ENCODE results near the gene ALS2.

ALS2 gene

DNA sequence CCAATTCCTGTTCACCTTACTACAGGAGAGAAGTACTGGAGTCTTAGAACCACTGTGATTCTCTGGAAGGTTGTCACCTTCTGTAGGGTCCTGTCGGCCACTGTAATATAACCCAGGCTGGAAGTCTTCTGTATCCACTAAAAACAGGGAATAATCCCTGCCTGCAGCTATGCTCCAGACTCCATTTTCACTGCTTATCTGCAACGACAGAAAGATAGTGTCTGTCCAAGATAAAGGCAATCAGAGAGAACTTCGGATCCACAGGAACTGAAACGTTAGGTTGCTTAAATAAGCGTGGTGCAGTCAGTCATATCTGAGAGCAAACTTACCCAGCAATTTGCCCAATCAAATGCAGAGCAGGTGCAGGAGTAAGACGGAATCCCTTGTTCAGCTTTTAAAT, 34.2 kb downstream of the ALS2 start:
- Histone ChIP-seq H3K9ac (no peak overlapping the region), H3K27ac (no peak overlapping the region), H3K4me1 (no peaks in the 10 kb centered on the region), H3K79me2 (no peaks in the 10 kb centered on the region), H2AFZ (no peak overlapping the region), H3K27me3 (ENCODE audit: control insufficient read depth, insufficient read depth, low read length) (no peaks in the 10 kb centered on the region), H3K36me3 (ENCODE audit: control insufficient read depth, insufficient read depth, low read length) (no peaks in the 10 kb centered on the region), H3K9me3 (ENCODE audit: control insufficient read depth, low read length) (no peaks in the 10 kb centered on the region), H3K4me2 (ENCODE audit: low read length) (no peak overlapping the region), H3K4me3 (ENCODE audit: low read depth, low read length) (no peak overlapping the region)
- TF ChIP-seq, protein P1, sequence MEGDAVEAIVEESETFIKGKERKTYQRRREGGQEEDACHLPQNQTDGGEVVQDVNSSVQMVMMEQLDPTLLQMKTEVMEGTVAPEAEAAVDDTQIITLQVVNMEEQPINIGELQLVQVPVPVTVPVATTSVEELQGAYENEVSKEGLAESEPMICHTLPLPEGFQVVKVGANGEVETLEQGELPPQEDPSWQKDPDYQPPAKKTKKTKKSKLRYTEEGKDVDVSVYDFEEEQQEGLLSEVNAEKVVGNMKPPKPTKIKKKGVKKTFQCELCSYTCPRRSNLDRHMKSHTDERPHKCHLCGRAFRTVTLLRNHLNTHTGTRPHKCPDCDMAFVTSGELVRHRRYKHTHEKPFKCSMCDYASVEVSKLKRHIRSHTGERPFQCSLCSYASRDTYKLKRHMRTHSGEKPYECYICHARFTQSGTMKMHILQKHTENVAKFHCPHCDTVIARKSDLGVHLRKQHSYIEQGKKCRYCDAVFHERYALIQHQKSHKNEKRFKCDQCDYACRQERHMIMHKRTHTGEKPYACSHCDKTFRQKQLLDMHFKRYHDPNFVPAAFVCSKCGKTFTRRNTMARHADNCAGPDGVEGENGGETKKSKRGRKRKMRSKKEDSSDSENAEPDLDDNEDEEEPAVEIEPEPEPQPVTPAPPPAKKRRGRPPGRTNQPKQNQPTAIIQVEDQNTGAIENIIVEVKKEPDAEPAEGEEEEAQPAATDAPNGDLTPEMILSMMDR (IDR thresholded peaks at IDR 0.05): no peak

DNA sequence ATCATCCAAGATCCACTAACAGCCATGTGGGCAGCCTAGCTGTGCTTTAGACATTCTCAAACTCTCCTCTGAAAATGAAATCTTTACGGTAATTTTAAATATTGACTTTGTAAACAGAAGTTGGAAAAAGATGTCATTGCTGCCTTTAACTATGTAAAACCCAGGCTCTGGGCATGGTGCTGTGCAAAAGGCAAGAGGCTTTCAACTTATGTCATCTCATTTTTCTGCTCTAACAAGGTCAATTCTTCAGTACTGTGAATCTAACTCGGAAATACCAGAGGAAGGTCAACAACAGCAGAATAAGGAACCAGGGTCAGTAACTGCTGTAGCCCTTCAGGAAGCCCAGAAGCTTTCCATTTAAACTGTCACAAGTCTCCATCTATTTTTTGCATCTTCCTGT, 45.2 kb downstream of the ALS2 start:
- TF ChIP-seq, protein P1 (IDR thresholded peaks at IDR 0.05): no peak
- H3K4me1 ChIP-seq: no peaks in the 10 kb centered on the region
- H3K79me2 ChIP-seq: no peaks in the 10 kb centered on the region
- H3K4me2 ChIP-seq (ENCODE audit: low read length): no peak overlapping the region
- H3K27me3 ChIP-seq (ENCODE audit: control insufficient read depth, insufficient read depth, low read length): no peaks in the 10 kb centered on the region
- H3K27ac ChIP-seq: no peak overlapping the region
- no peaks in the 10 kb centered on the region for H3K9me3 ChIP-seq (ENCODE audit: control insufficient read depth, low read length)
- H3K9ac ChIP-seq: no peak overlapping the region
- H2AFZ ChIP-seq: no peak overlapping the region
- no peaks in the 10 kb centered on the region for H3K36me3 ChIP-seq (ENCODE audit: control insufficient read depth, insufficient read depth, low read length)
- no peak overlapping the region for H3K4me3 ChIP-seq (ENCODE audit: low read depth, low read length)

DNA sequence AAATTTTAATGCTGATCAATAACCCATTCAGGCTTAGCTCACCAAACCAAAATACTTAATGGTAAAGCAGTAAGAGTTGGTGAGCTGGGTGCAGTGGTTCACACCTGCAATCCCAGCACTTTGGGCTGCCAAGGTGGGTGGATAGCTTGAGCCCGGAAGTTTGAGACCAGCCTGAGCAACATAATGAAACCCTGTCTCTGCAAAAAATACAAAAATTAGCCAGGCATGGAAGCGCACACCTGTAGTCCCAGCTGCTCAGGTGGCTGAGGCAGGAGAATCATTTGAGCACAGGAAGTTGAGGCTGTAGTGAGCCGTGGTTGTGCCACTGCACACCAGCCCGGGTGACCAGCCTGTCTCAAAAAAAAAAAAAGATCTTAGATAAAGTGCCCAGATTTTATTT, 46.6 kb downstream of the ALS2 start:
- H3K9me3 ChIP-seq (ENCODE audit: control insufficient read depth, low read length): no peaks in the 10 kb centered on the region
- H3K36me3 ChIP-seq (ENCODE audit: control insufficient read depth, insufficient read depth, low read length): no peaks in the 10 kb centered on the region
- TF ChIP-seq, protein P1 (IDR thresholded peaks at IDR 0.05): no peak
- no peak overlapping the region for H3K4me2 ChIP-seq (ENCODE audit: low read length)
- no peak overlapping the region for H3K27ac ChIP-seq
- no peaks in the 10 kb centered on the region for H3K4me1 ChIP-seq
- H3K79me2 ChIP-seq: no peaks in the 10 kb centered on the region
- H2AFZ ChIP-seq: no peak overlapping the region
- no peaks in the 10 kb centered on the region for H3K27me3 ChIP-seq (ENCODE audit: control insufficient read depth, insufficient read depth, low read length)
- no peak overlapping the region for H3K4me3 ChIP-seq (ENCODE audit: low read depth, low read length)
- no peak overlapping the region for H3K9ac ChIP-seq

DNA sequence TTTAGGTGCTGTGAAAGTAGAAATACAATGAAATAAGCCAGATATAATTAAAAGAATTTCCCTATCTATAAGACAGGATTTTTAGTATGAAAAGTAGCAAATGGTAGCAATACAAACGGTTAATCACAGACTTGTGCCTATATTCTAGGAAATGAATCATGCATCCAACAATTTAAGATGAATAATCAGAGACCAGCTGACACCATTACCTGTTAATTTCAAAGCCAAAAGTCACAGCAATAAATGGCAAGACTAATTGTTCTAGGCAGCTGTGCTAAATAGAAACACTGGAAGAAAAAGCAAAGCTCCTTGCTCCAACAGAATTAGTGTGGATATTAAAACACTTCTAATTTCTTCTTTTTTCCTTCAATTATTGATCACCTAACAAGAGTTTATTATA, 47.2 kb downstream of the ALS2 start:
- Histone ChIP-seq H3K9ac (no peak overlapping the region), H3K4me1 (no peaks in the 10 kb centered on the region), H3K27ac (no peak overlapping the region), H3K4me2 (ENCODE audit: low read length) (no peak overlapping the region), H3K9me3 (ENCODE audit: control insufficient read depth, low read length) (no peaks in the 10 kb centered on the region), H2AFZ (no peak overlapping the region), H3K4me3 (ENCODE audit: low read depth, low read length) (no peak overlapping the region), H3K79me2 (no peaks in the 10 kb centered on the region), H3K27me3 (ENCODE audit: control insufficient read depth, insufficient read depth, low read length) (no peaks in the 10 kb centered on the region), H3K36me3 (ENCODE audit: control insufficient read depth, insufficient read depth, low read length) (no peaks in the 10 kb centered on the region)
- TF ChIP-seq, protein P1 (IDR thresholded peaks at IDR 0.05): no peak

DNA sequence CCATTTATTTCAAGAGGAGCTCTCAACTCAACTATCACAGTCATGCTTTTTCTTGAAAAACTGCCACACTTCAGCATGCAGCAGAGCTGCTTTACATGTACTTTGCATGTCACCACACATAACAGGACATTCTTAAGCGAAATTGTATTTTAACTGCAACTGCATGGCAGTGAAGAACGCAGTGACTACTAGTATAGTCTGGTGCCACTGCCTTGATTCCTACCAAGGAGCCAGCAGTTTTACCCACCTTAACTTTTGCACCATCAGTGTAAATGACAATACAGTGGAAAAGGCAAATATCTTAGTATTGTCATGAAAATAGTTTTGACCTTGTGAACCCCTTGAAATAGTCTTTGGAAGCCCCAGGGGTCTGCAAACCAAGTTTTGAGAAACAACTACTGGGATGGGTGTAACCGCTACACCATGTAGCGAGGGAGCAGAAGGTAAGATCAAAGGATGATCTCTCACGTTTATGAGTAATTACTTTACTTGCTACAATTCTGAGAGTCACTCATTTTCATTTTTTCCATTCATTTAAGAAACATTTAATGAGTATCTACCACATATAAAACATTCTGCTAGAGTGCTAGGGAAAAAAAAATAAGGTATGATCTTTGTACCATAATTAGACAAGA, 50.0 kb downstream of the ALS2 start:
- TF ChIP-seq, protein P1 (IDR thresholded peaks at IDR 0.05): no peak
- H3K79me2 ChIP-seq: no peaks in the 10 kb centered on the region
- H3K27ac ChIP-seq: no peak overlapping the region
- no peak overlapping the region for H3K9ac ChIP-seq
- no peak overlapping the region for H2AFZ ChIP-seq
- no peak overlapping the region for H3K4me3 ChIP-seq (ENCODE audit: low read depth, low read length)
- H3K4me2 ChIP-seq (ENCODE audit: low read length): no peak overlapping the region
- H3K27me3 ChIP-seq (ENCODE audit: control insufficient read depth, insufficient read depth, low read length): no peaks in the 10 kb centered on the region
- H3K4me1 ChIP-seq: no peaks in the 10 kb centered on the region
- no peaks in the 10 kb centered on the region for H3K36me3 ChIP-seq (ENCODE audit: control insufficient read depth, insufficient read depth, low read length)
- no peaks in the 10 kb centered on the region for H3K9me3 ChIP-seq (ENCODE audit: control insufficient read depth, low read length)
